OCI-LY3 (cell line): ENCODE results near the gene ASCL3.

Experiments
- H2AFZ ChIP-seq: fragments of 200-600, 300-600 bp; shearing (Covaris generic); 2 replicates; pipeline ENCODE4 v1.6.0; 2014; ENCODE audit warnings: antibody characterized with exemption, low read depth, low read length
- H3K27ac ChIP-seq: fragments of 200-600, 300-600 bp; sonication (generic); 2 replicates; pipeline ENCODE4 v1.5.1; 2014; ENCODE audit warnings: mild to moderate bottlenecking, low read length, moderate library complexity, mixed read lengths
- H3K27me3 ChIP-seq: fragments of 200-600, 300-600 bp; sonication (generic); 2 replicates; pipeline ENCODE4 v1.6.1; 2014; ENCODE audit warnings: low read depth, low read length, mixed read lengths
- H3K36me3 ChIP-seq: fragments of 200-600, 300-600 bp; sonication (generic); replicated peaks from 2 replicates; pipeline ENCODE3; 2014; ENCODE audit warnings: low read depth, low read length, mixed read lengths
- H3K4me1 ChIP-seq: fragments of 300-600, 200-600 bp; sonication (generic); 2 replicates; pipeline ENCODE4 v1.6.1; 2014; ENCODE audit warnings: low read length, mixed read lengths
- H3K4me2 ChIP-seq: fragments of 200-600, 300-600 bp; sonication (generic); 2 replicates; pipeline ENCODE4 v1.6.1; 2014; ENCODE audit warnings: low read length, mixed read lengths
- H3K4me3 ChIP-seq: fragments of 300-600, 200-600 bp; sonication (generic); 2 replicates; pipeline ENCODE4 v1.5.1; 2014; ENCODE audit warnings: antibody characterized with exemption, mild to moderate bottlenecking, low read length, moderate library complexity
- H3K79me2 ChIP-seq: fragments of 300-600, 200-600 bp; shearing (Covaris generic); 2 replicates; pipeline ENCODE4 v1.6.1; 2014; ENCODE audit warnings: mild to moderate bottlenecking, low read length, mixed read lengths
- H3K9ac ChIP-seq: fragments of 300-600, 200-600 bp; shearing (Covaris generic); 2 replicates; pipeline ENCODE4 v1.6.0; 2014; ENCODE audit warnings: mild to moderate bottlenecking, low read length, moderate library complexity
- H3K9me3 ChIP-seq: fragments of 200-600, 300-600 bp; shearing (Covaris generic); 2 replicates; pipeline ENCODE4 v1.6.1; 2014; ENCODE audit warnings: low read length, mixed read lengths; ENCODE audit not compliant: insufficient read depth
- H4K20me1 ChIP-seq: fragments of 200-600, 300-600 bp; sonication (generic); 2 replicates; pipeline ENCODE4 v1.6.1; 2016; ENCODE audit warnings: low read length, mixed read lengths; ENCODE audit not compliant: insufficient read depth
- CTCF ChIP-seq: fragments of 200-600, 300-600 bp; sonication (generic); IDR thresholded peaks from 2 replicates; pipeline ENCODE4 v1.5.1; 2014; ENCODE audit warnings: antibody characterized with exemption, low read length, low read depth
- EZH2phosphoT487 ChIP-seq: fragments of 200-600 bp; shearing (Covaris generic); IDR thresholded peaks from 2 replicates; pipeline ENCODE4 v1.6.1; 2018; ENCODE audit warnings: antibody characterized with exemption, mixed run types, low read depth

ASCL3 gene

GRCh38 chr11:8963569-8964323 lies 20.9 kb upstream of the ASCL3 start:
- no peaks in the 10 kb centered on the region for H3K9me3 ChIP-seq
- peaks cover 46% of the 10 kb centered on the region for H3K79me2 ChIP-seq
- no peaks in the 10 kb centered on the region for H3K36me3 ChIP-seq
- H3K4me3 ChIP-seq: peak overlapping the region; percentile 83
- peak overlapping the region; percentile 71 for H2AFZ ChIP-seq
- H3K27ac ChIP-seq: peak overlapping the region; percentile 63
- H4K20me1 ChIP-seq: no peaks in the 10 kb centered on the region
- TF ChIP-seq CTCF: no peak
- TF ChIP-seq EZH2phosphoT487: no peak
- no peaks in the 10 kb centered on the region for H3K27me3 ChIP-seq
- peak overlapping the region; percentile 92 for H3K4me2 ChIP-seq
- H3K9ac ChIP-seq: peak overlapping the region; percentile 85
- H3K4me1 ChIP-seq: peaks cover 22% of the 10 kb centered on the region

GRCh38 chr11:8962841-8963240 lies 20.0 kb upstream of the ASCL3 start:
- no peaks in the 10 kb centered on the region for H4K20me1 ChIP-seq
- peaks cover 46% of the 10 kb centered on the region for H3K79me2 ChIP-seq
- no peak overlapping the region for H2AFZ ChIP-seq
- H3K9me3 ChIP-seq: no peaks in the 10 kb centered on the region
- H3K9ac ChIP-seq: no peak overlapping the region
- H3K4me1 ChIP-seq: peaks cover 22% of the 10 kb centered on the region
- no peaks in the 10 kb centered on the region for H3K27me3 ChIP-seq
- TF ChIP-seq CTCF (no peak), EZH2phosphoT487 (no peak)
- H3K4me3 ChIP-seq: peak overlapping the region; percentile 83
- peak overlapping the region; percentile 92 for H3K4me2 ChIP-seq
- H3K36me3 ChIP-seq: no peaks in the 10 kb centered on the region
- no peak overlapping the region for H3K27ac ChIP-seq

- Histone ChIP-seq H4K20me1 (no peaks in the 10 kb centered on the region), H3K4me1 (peaks cover 22% of the 10 kb centered on the region), H3K9ac (no peak overlapping the region), H2AFZ (no peak overlapping the region), H3K4me2 (no peak overlapping the region), H3K27me3 (no peaks in the 10 kb centered on the region), H3K4me3 (no peak overlapping the region), H3K79me2 (peaks cover 46% of the 10 kb centered on the region), H3K9me3 (no peaks in the 10 kb centered on the region), H3K36me3 (no peaks in the 10 kb centered on the region), H3K27ac (no peak overlapping the region)
- TF ChIP-seq CTCF (no peak), EZH2phosphoT487 (no peak)
Measured at GRCh38 chr11:8961401-8961800, 18.6 kb upstream of the ASCL3 start.

- no peaks in the 10 kb centered on the region for H3K9me3 ChIP-seq
- no peaks in the 10 kb centered on the region for H3K36me3 ChIP-seq
- H2AFZ ChIP-seq: no peak overlapping the region
- H4K20me1 ChIP-seq: no peaks in the 10 kb centered on the region
- no peak overlapping the region for H3K9ac ChIP-seq
- TF ChIP-seq CTCF (peak; percentile 73), EZH2phosphoT487 (no peak)
- peaks cover 40% of the 10 kb centered on the region for H3K79me2 ChIP-seq
- H3K27ac ChIP-seq: no peak overlapping the region
- no peaks in the 10 kb centered on the region for H3K27me3 ChIP-seq
- no peak overlapping the region for H3K4me3 ChIP-seq
- 0 out of 2 replicates have a peak overlapping the region, but pooled peaks have one; percentile 29 for H3K4me2 ChIP-seq
- H3K4me1 ChIP-seq: peaks cover 22% of the 10 kb centered on the region
Measured at GRCh38 chr11:8959546-8960166, 16.8 kb upstream of the ASCL3 start.
